HL-60/S4 treated with phorbol 12-myristate 13-acetate at 8.2 ng/mL for 4 days and 3 days (cell line): ENCODE data around the gene BABAM2.
"Not testable (repeated sequence)": the region's sequence is repeated elsewhere in the genome, so short reads cannot be mapped to it uniquely, and the experiment has no call there.

Experiments
- in situ Hi-C: fragments of 300-500 bp; cut with MboI; formaldehyde crosslinking; loops from 2 replicates; pipeline ENCODE4 v1.15.0; 2022; ENCODE audit warnings: low sequenced_read_pairs

BABAM2 gene

DNA sequence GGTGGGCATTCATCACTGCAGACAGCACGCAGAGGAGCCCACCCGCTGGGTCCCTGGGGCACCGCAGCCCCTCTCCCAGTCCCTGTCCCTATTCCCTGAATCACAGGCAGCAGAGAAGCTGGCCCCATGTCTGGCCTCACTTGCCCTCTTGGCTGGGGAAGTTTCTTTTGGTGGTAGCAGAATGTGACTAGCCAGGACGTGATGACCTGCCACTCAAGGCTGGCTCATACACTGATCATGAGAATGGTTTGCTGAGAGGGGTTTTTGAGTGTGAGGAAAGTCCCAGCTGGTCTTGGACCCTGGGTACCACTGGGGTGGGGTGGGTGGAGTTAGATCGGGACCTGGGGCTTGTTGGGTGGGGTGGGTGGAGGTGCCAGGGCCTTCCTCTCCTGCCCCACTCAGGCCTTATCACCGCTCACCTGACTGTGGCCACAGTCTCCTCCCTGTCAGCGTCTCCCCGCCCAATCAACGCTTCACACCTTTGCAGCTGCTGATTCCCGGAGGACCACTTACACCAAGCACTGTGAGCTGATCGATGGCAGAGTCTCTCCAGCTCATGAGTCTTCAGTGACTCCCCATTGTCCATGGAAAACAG is 473.3 kb downstream of the BABAM2 start:
- in situ Hi-C loops: no loop called here

- in situ Hi-C loops: no loop called here
These were observed 474.1 kb downstream of the BABAM2 start for GRCh38 chr2:28364610-28365009.

DNA sequence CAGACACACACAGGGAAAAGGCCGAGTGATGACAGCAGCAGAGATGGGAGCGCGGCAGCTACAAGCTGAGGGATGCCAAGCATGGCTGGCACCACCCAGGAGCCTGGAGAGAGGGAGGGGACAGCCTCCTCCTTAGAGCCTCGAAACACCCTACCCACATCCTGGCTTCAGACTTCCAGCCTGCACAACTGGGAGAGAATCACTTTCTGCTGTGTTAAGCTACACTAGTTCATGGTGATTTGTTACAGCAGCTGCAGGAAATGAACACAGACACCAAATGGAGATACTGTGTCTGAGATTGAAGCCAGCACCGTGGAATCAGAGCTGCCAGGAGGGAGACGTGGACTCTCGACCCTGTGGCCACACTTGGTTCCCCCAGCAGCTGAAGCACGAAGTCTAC is 474.6 kb downstream of the BABAM2 start:
- in situ Hi-C loops: no loop called here

DNA sequence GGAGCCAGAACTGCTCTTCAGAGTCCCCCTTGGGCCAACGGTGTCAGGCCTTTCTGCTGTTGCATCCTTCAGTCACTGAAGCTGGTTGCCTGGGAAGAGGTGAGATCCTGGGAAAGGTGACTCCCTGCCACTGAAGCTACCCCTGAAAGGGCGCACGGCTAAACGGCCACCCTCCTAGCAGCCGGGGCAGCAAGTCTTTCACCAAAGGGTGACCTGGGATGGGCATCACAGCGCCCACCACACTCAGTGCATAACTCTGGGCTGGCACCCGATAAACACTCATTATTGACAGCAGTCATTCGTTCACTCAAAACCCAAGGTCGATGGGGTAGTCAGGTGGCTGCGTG is 475.6 kb downstream of the BABAM2 start:
- in situ Hi-C loops: no loop called here

- in situ Hi-C loops: no loop called here
These were observed 476.2 kb downstream of the BABAM2 start for GRCh38 chr2:28366496-28367282.

GRCh38 chr2:28367667-28368356 is 477.3 kb downstream of the BABAM2 start:
- in situ Hi-C loops: no loop called here

- in situ Hi-C loops: no loop called here
These were observed 477.8 kb downstream of the BABAM2 start for GRCh38 chr2:28368357-28368798.

DNA sequence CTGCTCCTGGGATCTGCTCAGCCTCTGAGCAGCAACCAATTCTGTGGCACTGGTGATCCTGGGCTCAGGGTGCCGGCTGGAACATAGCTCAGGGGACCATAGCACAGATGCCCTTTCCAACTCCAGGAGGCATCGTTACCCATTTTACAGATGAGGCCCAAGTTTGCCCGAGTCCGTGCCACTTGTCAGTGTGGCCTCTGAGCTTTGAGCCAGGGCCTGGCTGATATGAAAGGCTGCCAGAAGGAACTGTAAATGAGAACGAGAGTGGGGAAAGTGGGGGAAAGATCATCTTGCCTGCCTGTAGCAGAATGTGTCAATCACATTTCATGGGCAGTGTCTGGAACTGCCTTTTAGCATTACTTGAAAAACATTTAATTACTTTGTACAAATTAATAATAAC is 478.8 kb downstream of the BABAM2 start:
- in situ Hi-C loops: no loop called here

DNA sequence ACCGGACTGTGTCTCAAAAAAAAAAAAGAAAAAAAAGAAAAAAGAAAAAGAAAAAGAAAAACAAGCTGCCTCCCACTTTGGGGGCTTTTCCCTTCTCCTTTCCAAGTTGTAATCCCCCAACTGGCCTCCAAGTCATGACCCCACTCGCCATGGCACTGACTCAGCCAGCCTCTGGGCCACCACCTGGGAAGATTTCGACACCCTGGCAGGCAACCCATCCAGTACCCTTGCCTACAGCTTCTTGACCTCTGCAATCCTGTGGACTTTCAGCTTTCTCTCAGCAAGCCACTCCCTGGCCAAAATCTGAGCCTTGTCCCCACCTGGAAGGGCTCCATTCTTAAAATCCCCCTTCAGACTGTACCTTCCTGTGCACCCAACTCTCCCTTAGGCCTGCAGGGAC is 479.8 kb downstream of the BABAM2 start:
- in situ Hi-C loops: no loop called here

DNA sequence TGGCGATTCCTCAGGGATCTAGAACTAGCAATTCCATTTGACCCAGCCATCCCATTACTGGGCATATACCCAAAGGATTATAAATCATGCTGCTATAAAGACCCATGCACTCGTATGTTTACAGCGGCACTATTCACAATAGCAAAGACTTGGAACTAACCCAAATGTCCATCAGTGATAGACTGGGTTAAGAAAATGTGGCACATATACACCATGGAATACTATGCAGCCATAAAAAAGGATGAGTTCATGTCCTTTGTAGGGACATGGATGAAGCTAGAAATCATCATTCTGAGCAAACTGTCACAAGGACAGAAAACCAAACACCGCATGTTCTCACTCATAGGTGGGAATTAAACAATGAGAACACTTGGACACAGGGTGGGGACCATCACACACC is 481.2 kb downstream of the BABAM2 start:
- in situ Hi-C loops: not testable (repeated sequence)

DNA sequence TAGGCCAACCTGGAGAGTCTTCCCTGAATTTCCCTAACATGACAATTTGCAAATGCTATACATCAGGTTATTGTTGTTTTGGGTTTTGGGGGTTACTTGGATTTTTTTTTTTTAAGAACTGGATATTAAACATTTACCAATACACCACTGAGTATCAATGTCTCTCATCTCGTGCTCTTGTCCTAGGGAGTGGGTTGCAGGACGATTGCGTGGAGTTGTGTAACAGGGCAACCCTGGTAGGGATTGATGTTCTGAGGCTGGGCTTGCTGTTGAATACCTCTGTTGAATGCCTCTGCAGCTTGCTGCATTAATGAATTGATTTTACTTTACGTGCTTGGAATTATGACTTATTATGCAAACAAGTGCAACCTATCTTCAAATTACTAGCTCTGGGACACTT is 483.3 kb downstream of the BABAM2 start:
- in situ Hi-C loops: no loop called here

DNA sequence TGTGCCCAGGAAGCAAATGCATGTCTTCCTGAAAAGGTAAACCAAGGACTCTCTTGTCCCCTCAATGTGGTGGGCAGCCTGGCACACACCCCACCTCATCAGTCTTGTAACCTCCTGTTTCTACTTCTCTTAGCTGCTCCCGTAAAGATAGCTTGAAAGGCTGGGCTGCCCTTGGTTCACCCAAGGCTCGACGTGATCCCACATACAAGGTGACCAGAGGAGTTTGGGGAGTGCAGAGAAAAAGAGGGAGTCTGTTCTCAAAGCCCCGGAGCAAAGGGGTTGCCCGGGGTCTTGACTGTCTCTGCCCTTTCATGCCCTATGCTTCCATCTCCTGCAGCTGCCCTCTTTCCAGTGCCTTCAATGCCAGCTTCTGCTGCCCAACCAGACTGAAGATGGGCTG is 483.8 kb downstream of the BABAM2 start:
- in situ Hi-C loops: no loop called here

- in situ Hi-C loops: no loop called here
These were observed 484.7 kb downstream of the BABAM2 start for GRCh38 chr2:28375236-28375635.

DNA sequence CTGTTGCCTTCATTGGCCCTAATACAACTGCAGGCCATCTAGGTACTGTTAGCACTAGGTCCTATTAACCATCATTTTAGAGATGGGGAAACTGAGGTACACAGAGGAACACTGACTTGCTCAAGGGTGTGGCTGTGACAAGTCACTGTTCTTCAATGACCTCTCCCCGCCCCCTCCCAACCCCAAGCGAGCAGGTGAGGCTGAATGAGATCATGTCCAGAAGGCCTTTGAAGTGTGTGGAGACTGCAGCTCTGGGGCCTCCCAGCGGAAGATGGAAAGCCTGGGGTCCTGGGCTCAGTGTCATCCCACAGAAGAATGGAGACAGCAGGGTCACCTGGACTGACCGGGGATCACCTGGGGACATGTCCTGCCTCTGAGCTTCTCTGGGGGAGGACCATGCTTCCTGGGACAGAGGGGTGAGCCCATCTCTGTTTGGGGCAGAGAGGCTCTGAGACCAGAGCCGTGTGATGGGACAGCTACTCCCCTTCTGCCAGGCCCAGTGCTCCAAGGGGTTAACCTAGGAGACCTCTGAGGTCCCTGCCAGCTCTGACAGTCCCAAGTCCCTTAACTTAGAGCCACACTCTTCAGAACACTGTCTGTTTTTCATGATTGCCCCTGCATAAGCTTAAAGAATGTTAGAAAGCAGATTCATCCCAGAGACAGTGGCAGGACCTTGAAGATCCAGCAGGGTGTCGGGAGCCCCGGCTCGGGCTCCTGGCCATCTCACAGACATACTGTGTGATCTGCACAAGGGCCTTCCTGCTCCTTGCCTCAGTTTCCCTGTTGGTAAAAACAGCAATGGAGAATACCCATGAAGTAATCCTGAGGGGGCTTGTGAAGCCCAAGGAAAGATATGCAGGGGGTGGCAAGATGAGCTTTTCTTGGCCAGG is 485.5 kb downstream of the BABAM2 start:
- in situ Hi-C loops: no loop called here

DNA sequence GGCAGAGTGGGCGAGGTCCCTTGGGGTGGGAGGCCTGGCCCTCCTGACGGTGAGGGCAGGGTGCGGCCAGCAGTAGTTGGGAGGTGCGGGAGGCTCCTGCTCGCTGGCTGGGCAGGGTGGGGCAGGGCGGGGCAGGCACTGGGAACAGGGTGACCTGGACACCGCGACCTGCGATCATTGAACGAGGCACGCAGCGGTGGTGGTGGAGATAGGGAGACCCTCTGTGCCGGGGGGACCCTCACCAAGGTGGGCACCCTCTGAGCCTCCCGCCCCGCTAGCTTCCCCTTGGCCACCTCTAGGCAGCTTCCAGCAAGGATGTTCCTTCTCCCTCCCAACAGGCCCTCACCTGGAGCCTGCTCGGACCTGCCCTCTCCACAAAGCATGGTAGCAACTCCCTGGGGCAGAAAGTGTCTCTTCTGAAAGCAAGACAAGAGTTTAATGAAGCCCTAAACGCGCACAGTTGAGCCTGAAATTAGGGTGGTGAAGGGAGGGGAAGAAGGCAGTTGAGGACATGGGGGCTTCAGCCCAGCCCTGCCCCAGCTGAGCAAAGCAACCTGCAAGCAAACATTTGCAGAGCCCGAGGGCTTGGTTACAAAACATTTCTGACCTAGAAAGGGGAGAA is 486.8 kb downstream of the BABAM2 start:
- in situ Hi-C loops: no loop called here

DNA sequence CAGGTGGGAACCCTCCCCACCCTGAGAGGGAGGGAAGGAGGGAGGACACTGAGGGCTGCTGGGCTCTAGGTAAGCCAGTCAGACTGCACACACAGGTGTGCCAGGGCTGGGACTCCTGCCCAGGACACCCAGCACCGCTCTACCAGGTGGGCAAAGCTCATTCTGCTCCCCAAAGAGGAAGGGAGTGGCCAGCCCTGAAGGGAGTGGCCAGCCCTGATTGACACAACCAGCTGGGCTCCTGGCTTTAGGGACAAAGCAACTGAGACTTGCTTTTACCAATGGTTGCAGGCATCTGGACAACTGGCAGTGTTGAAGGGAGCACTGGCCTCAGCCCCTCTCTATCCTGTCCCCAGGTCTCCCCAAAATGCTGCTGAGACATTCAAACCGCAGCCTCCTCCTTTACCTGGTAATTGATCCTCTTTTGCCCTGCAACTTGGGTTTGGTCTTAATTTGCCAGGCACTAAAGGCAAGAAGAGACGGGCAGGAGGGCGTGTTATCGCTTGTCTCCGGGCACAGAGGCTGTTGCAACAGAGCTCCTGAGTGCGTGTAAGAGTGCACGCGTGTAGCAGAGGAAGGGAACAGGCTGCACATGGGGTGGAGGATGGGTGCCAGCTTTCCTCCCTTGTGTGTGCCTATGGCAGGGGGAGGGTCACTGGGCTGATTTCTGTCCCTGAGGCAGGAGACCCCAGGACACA is 487.6 kb downstream of the BABAM2 start:
- in situ Hi-C loops: no loop called here

DNA sequence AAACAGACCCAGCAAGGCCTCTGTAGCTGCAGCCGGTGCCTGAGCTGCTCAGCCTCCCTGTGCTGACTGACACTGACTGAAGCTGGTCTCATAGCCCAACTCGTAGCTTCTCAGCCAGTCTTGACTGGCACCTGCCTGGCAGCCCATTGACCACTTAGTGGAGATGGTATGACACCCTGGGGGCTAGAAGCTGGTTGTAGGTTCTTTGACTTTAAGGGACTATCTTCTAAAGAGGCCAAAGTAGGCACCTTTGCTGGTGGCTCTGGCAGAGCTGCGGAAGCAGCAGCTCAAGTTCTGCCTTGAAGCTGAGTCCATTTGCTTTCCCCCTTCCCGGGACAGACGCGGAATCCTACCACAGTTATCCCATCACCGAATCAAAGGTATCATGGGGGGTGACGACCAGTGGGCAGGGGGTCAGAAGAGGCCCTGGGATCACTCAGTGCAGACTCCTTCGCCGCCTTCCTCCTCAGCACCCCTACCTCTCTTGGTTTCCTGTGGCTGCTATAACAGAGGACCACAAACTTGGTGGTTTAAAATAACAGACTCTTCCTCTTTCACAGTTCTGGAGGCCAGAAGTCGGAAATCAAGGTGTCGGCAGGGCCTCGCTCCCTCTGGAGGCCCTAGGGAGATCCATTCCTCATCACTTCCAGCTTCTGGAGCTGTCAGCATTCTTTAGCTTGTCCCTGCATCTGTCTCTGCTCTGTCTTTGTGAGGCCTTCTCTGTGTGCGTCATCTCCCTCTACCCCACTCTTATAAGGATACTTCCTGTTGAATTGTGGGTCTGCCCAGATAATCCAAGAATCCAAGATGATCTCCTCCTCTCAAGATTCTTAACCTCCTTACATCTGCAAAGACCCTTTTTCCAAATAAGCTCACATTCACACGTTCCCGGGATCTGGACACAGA is 488.4 kb downstream of the BABAM2 start:
- in situ Hi-C loops: no loop called here

DNA sequence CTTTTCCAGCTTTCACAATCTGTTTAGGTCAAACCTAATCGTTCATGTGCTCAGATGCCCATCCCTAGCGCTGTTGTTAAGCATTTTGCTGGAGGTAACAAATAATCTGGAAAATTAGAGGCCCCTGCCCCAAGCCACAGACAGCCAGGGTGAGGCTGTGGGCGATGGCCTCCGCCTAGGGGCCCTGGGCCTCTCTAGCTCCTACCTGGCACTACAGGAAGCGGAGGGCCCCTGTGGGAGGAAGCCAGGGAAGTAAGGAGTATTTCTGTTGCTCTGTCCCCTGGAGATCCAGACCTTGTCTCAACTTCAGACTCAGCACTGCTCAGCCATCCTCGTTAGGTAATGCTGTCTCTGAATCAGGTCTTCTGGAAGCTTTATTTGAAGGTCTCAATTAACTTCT is 489.7 kb downstream of the BABAM2 start:
- in situ Hi-C loops: no loop called here
